ENCODE data around the gene LMX1A. TPM values are rescaled to one million over a fixed set of nuclear protein-coding genes. Genes with fewer than 3 reads are reported as not detected.

LMX1A gene
- polyA plus RNA-seq, 1 donor from 2014 or later, result not detected

DNA sequence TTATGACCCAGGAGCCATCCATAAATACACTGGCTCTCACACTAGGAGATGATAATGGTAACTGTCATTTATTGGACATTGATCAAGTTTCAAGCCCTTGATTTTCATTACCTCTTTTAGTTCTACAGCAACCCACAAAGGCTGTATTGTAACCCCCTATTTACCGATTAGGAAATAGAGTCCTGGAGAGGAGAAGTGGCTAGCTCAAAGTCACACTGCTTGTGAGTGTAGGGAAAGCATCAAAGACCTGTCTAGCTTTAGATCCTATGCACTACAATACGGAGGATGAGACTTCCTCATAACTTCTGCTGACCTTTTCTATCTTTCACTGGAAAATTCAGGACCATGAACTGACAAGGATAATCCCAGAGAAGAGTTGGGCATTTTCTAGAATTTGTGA is 115.2 kb downstream of the LMX1A start:
- H3K9me3 Mint-ChIP-seq, result peaks cover 0 to 5% (median 2%) of the 10 kb centered on the region in 3 donors
- no peak overlapping the region for H3K4me3 Mint-ChIP-seq
- H3K4me1 Mint-ChIP-seq, result no peaks in the 10 kb centered on the region
- peaks cover 23% of the 10 kb centered on the region for H3K27me3 Mint-ChIP-seq
- H3K27ac Mint-ChIP-seq, result no peak overlapping the region
- H3K36me3 Mint-ChIP-seq, result no peaks in the 10 kb centered on the region

- Mint-ChIP-seq H3K9me3 (peaks cover 0 to 2% (median 0%) of the 10 kb centered on the region in 3 donors), H3K36me3 (no peaks in the 10 kb centered on the region), H3K4me3 (no peak overlapping the region), H3K4me1 (no peaks in the 10 kb centered on the region), H3K27me3 (peaks cover 26% of the 10 kb centered on the region), H3K27ac (no peak overlapping the region)
These were observed 116.0 kb downstream of the LMX1A start for GRCh38 chr1:165240492-165240891.

DNA sequence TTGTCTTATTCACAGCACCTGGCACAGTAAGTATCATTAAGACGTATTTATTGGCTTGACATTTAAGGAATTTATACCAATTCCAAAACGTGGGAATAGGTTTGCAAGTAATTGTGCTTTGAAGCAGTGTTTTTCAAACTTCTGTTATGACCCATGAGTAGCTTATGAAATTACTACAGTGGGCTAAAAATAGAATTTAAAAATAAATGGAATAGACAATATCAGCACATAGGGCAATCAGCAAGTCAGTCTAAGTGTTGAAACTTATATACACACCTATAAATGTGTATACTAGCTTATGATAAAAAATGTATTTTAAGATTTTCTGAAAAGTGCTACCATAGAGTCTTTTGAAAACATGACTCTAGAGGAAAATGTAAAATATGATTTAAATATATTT is 116.6 kb downstream of the LMX1A start:
- H3K4me3 Mint-ChIP-seq, result no peak overlapping the region
- H3K27me3 Mint-ChIP-seq, result peaks cover 31% of the 10 kb centered on the region
- H3K9me3 Mint-ChIP-seq, result peaks cover 0 to 2% (median 0%) of the 10 kb centered on the region in 3 donors
- no peak overlapping the region for H3K27ac Mint-ChIP-seq
- no peaks in the 10 kb centered on the region for H3K36me3 Mint-ChIP-seq
- H3K4me1 Mint-ChIP-seq, result no peaks in the 10 kb centered on the region

GRCh38 chr1:165235777-165236291 is 120.7 kb downstream of the LMX1A start:
- peaks cover 39% of the 10 kb centered on the region for H3K27me3 Mint-ChIP-seq
- H3K4me3 Mint-ChIP-seq, result no peak overlapping the region

DNA sequence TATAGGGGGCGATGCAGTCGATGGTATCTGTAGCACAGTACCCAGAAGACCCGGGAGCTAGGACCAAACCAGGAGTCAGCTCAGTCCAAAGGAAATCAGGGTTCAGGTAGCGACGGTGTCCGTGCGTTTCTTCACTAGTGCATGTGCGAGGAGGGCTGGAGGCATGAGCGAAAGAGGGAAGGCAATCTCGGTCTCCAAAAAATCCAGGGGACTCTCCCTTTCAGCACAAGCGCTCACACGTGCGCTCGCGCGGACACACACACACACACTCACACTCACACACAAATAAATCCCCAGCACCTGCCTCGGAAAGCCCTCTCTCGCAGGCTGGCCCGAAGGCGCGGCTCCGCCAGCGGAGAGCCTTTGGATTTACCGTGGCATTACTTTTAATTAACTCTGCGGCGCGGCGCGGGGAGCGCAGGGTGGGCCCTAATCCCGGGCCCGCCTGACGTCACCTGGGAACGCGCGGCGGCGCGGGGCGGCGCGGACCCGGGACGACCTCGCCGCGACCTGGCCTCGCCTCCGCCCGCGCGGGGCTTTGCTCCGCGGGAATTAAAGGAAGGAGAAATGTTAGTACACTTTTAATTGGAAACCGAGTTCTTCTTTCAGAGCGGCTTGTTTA is 121.2 kb downstream of the LMX1A start:
- Mint-ChIP-seq H3K27me3 (peaks cover 37% of the 10 kb centered on the region), H3K4me3 (no peak overlapping the region)

More at GRCh38 chr1:165235777-165236291, 120.7 kb downstream of the LMX1A start:
- Mint-ChIP-seq H3K4me1 (no peaks in the 10 kb centered on the region), H3K36me3 (no peaks in the 10 kb centered on the region), H3K27ac (no peak overlapping the region), H3K9me3 (no peaks in the 10 kb centered on the region)

DNA sequence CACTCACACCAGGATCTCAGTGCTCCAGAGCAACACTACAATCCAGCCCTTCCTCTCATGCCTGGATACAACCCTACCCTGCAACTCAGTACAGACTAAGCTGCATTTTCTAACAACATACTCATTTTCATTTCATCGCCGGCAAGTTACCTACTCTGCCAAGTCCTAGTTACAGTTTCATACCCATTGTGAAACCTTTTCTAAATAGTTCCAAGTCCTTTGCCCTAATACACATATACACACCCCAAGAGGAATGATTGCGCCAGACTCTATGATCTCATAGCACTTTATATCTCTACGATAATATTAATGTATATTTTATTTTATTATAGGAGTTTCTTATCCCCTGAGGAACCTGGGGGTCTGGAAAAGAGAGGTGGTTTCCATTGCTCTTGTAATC is 122.4 kb downstream of the LMX1A start:
- peaks cover 37% of the 10 kb centered on the region for H3K27me3 Mint-ChIP-seq
- no peak overlapping the region for H3K27ac Mint-ChIP-seq
- H3K4me3 Mint-ChIP-seq, result no peak overlapping the region

More for the DNA sequence above, 121.2 kb downstream of the LMX1A start:
- Mint-ChIP-seq H3K4me1 (no peaks in the 10 kb centered on the region), H3K36me3 (no peaks in the 10 kb centered on the region), H3K9me3 (no peaks in the 10 kb centered on the region), H3K27ac (no peak overlapping the region)

GRCh38 chr1:165228676-165229075 is 127.8 kb downstream of the LMX1A start:
- H3K27ac Mint-ChIP-seq, result no peak overlapping the region
- no peaks in the 10 kb centered on the region for H3K4me1 Mint-ChIP-seq
- no peaks in the 10 kb centered on the region for H3K36me3 Mint-ChIP-seq
- H3K4me3 Mint-ChIP-seq, result no peak overlapping the region
- peaks cover 6% of the 10 kb centered on the region for H3K27me3 Mint-ChIP-seq
- peaks cover 0 to 2% (median 2%) of the 10 kb centered on the region in 3 donors for H3K9me3 Mint-ChIP-seq

More for the DNA sequence above, 122.4 kb downstream of the LMX1A start:
- no peaks in the 10 kb centered on the region for H3K4me1 Mint-ChIP-seq
- no peaks in the 10 kb centered on the region for H3K9me3 Mint-ChIP-seq
- no peaks in the 10 kb centered on the region for H3K36me3 Mint-ChIP-seq

DNA sequence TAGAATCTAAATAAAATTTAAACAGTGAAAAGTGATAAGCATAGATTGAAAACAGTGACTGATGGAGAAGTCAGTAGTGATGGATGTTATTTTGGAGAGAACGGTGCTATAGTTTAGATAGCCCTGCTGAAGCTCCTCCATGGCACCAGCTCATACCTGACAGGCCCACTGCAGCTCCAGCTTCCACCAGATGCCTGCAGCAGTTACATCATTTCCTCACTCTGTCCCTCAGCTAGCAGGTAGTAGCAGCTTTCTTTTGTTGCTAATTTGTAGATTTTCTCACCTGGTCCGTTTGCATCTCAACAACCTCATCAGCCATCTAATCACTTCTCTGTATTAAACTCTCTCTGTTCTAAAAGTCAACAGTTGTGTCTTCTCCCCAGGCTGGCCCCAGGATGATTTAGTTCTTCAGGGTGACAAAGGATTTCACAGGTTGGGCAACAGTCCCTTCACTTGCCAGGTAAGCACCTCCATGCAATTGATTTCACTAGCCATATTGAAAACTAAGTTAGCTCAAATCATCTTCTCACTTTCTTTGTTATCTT is 128.3 kb downstream of the LMX1A start:
- Mint-ChIP-seq H3K4me1 (no peaks in the 10 kb centered on the region), H3K9me3 (peaks cover 0 to 2% (median 2%) of the 10 kb centered on the region in 3 donors), H3K4me3 (no peak overlapping the region), H3K27me3 (peaks cover 2% of the 10 kb centered on the region), H3K27ac (no peak overlapping the region), H3K36me3 (no peaks in the 10 kb centered on the region)

- H3K27ac Mint-ChIP-seq, result no peak overlapping the region
- no peaks in the 10 kb centered on the region for H3K27me3 Mint-ChIP-seq
- H3K9me3 Mint-ChIP-seq, result peaks cover 0 to 2% (median 2%) of the 10 kb centered on the region in 3 donors
- no peaks in the 10 kb centered on the region for H3K36me3 Mint-ChIP-seq
- H3K4me3 Mint-ChIP-seq, result no peak overlapping the region
- no peaks in the 10 kb centered on the region for H3K4me1 Mint-ChIP-seq
These were observed 130.2 kb downstream of the LMX1A start for GRCh38 chr1:165226326-165226725.

DNA sequence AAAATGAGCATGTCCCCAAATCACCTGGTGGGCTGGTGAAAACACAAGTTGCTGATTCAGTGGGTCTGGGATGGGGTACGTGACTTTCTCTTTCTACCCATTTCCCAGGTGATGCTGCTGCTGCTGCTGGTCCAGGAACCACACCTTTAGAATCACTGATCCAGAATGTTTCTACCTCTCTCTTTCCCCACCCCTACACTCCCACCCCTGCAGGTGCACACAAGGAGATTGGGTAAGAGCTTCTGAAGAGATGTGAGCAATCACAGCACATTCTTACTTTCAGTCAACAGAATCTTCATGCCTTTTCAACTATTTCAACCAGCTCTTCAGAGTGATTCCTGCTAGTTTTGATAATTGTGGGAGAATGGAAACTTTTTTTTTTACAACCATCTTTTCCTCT is 130.9 kb downstream of the LMX1A start:
- H3K36me3 Mint-ChIP-seq, result no peaks in the 10 kb centered on the region
- no peaks in the 10 kb centered on the region for H3K4me1 Mint-ChIP-seq
- H3K9me3 Mint-ChIP-seq, result peaks cover 0 to 2% (median 2%) of the 10 kb centered on the region in 3 donors
- no peak overlapping the region for H3K27ac Mint-ChIP-seq
- H3K4me3 Mint-ChIP-seq, result no peak overlapping the region
- H3K27me3 Mint-ChIP-seq, result no peaks in the 10 kb centered on the region

- Mint-ChIP-seq H3K4me1 (peaks cover 0 to under 1% (median 0%) of the 10 kb centered on the region in 3 donors), H3K36me3 (no peaks in the 10 kb centered on the region), H3K27ac (no peak overlapping the region), H3K4me3 (no peak overlapping the region), H3K9me3 (peaks cover 1 to 2% (median 2%) of the 10 kb centered on the region in 3 donors), H3K27me3 (no peaks in the 10 kb centered on the region)
These were observed 131.5 kb downstream of the LMX1A start for GRCh38 chr1:165225062-165225461.

GRCh38 chr1:165224504-165224903 is 132.0 kb downstream of the LMX1A start:
- Mint-ChIP-seq H3K27me3 (no peaks in the 10 kb centered on the region), H3K9me3 (peaks cover 2% of the 10 kb centered on the region in 3 donors), H3K4me3 (no peak overlapping the region), H3K27ac (no peak overlapping the region), H3K4me1 (peaks cover 0 to 1% (median 0%) of the 10 kb centered on the region in 3 donors), H3K36me3 (no peaks in the 10 kb centered on the region)

GRCh38 chr1:165222580-165222979 is 133.9 kb downstream of the LMX1A start:
- Mint-ChIP-seq H3K4me3 (no peak overlapping the region), H3K4me1 (peaks cover 0 to 1% (median 0%) of the 10 kb centered on the region in 3 donors), H3K9me3 (peaks cover 2% of the 10 kb centered on the region in 3 donors), H3K36me3 (no peaks in the 10 kb centered on the region), H3K27me3 (peaks cover 7% of the 10 kb centered on the region), H3K27ac (no peak overlapping the region)

DNA sequence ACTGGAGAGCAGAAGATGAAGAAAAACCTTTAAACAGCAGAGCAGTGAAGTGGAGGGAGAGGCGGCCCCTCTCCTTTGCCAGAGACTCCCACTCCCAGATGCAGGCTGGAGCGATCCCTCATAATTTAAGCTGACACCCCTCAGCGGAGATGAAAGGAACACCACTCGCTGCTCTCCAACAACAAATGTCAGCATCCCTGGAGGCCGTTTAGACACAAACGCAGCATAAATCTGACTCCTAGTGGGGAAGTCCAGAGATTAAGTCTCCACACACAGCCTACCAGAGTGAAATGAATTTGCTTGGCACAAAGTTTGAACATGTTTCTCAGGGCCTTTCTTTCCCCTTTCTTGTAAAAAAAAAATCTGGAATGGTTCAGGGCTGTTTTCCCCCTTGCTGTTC is 137.8 kb downstream of the LMX1A start:
- Mint-ChIP-seq H3K4me1 (peaks cover 0 to 2% (median 0%) of the 10 kb centered on the region in 3 donors), H3K36me3 (no peaks in the 10 kb centered on the region), H3K27ac (no peak overlapping the region), H3K4me3 (no peak overlapping the region), H3K9me3 (peaks cover 0 to 2% (median 0%) of the 10 kb centered on the region in 3 donors), H3K27me3 (peaks cover 7% of the 10 kb centered on the region)

GRCh38 chr1:165217958-165218357 is 138.6 kb downstream of the LMX1A start:
- H3K4me3 Mint-ChIP-seq, result no peak overlapping the region
- peaks cover 0 to 2% (median 0%) of the 10 kb centered on the region in 3 donors for H3K9me3 Mint-ChIP-seq
- H3K4me1 Mint-ChIP-seq, result peaks cover 0 to 2% (median 0%) of the 10 kb centered on the region in 3 donors
- H3K36me3 Mint-ChIP-seq, result no peaks in the 10 kb centered on the region
- H3K27ac Mint-ChIP-seq, result no peak overlapping the region
- H3K27me3 Mint-ChIP-seq, result peaks cover 7% of the 10 kb centered on the region

DNA sequence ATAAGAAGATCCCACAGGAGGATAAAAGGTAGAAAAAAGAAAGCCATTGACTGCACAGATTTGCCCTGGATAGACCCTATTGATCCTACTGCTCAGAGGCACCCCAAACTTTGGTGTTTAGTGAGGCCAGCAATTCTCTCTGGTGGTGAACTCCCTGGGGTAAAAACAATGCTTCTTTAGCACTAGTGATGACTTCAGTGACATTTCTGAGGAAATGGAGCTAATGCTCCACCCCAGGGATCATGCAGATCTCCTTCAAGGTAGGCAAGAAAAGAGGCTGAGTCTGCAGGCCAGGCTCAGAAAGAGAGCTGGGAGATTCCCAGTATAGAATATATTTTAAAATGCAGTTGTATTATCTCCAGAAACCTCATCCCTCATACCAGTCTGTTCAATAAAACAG is 140.3 kb downstream of the LMX1A start:
- peaks cover 0 to 2% (median 0%) of the 10 kb centered on the region in 3 donors for H3K9me3 Mint-ChIP-seq
- peaks cover 7% of the 10 kb centered on the region for H3K27me3 Mint-ChIP-seq
- peaks cover 0 to 2% (median 0%) of the 10 kb centered on the region in 3 donors for H3K4me1 Mint-ChIP-seq
- no peaks in the 10 kb centered on the region for H3K36me3 Mint-ChIP-seq
- no peak overlapping the region for H3K27ac Mint-ChIP-seq
- H3K4me3 Mint-ChIP-seq, result no peak overlapping the region

All from IgD-negative memory B cell (primary cell).